ENCODE data around the gene ESCO1.
"Not testable (repeated sequence)": the region's sequence is repeated elsewhere in the genome, so short reads cannot be mapped to it uniquely, and the experiment has no call there.

Gene ESCO1

DNA sequence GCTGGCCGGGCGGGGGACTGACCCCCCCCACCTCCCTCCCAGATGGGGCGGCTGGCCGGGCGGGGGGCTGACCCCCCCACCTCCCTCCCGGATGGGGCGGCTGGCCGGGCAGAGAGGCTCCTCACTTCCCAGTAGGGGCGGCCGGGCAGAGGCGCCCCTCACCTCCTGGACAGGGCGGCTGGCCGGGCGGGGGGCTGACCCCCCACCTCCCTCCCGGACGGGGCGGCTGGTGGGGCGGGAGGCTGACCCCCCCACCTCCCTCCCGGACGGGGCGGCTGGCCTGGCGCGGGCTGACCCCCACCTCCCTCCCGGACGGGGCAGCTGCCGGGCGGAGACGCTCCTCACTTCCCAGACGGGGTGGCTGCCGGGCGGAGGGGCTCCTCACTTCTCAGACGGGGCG lies 8.1 kb downstream of the ESCO1 start:
- not testable (repeated sequence) for DNase-seq

DNA sequence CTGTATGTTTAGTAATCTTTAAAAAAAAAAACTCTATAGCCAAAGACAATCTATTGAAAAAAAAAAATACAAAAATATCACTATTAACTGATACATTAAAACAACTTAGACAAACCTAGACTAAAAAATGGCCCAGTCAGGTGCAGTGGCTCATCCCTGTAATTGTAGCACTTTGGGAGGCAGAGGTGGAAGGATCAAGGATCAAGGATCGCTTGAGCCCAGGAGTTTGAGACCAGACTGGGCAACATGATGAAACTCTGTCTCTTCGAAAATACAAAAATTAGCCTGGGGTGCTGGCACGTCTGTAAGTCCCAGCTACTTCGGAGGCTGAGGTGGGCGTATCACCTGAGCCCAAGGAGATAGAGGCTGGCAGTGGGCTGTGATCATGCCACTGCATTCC lies 16.1 kb downstream of the ESCO1 start:
- DNase-seq = no peak

GRCh38 chr18:21575656-21576055 lies 24.8 kb downstream of the ESCO1 start:
- no peak for DNase-seq

- no peak for DNase-seq
Measured at GRCh38 chr18:21571772-21572171, 28.7 kb downstream of the ESCO1 start.

DNA sequence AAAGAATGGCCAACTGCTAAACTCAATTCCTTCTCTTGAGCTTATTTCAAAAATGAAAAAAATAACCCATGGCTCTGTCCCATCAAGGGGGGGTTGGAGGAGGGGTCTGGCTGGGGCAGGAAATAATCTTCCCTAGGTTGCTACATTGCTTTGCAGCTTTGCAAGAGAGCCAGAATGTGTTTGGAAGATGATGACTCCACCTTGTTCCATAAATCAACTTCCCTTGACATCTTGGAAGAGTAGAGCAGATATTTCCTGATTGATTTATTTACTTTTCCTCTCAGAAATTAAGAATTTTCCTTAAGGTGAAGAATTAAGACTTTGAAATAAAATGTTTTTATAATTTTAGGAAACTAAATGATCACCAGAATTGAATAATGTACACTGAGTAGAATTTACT lies 41.3 kb downstream of the ESCO1 start:
- no peak for DNase-seq

DNA sequence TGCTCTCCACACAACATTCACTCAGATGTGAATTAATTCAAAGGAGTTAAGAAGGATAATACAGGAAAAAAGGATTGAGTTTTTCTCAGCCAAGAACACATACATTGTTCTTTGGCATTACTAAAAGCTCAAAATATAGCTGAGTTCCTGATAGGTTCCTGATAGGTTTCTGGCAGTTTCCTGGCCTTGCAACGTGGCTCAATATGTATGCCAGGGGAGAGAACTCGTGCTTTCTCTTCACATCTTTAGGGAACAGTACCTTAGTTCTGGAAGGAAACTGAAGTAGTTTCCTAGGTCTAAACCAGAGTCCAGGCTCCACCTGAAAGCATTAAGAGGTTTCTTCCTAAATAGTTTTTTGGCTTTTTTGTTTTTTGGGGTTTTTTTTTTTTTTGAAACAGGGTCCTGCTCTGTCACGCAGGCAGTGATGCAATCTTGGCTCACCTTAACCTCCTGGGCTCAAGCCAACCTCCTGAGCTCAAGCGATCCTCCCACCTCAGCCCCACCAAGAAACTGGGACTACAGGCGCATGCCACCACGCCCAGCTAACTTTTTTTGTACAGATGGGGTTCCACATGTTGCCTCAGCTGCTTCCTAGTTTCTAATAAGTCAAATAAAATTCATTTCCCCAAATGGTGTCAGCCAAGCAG lies 42.8 kb downstream of the ESCO1 start:
- DNase-seq = no peak

GRCh38 chr18:21550510-21550970 lies 50.0 kb downstream of the ESCO1 start:
- no peak for DNase-seq

- DNase-seq = no peak
Measured at GRCh38 chr18:21548647-21549046, 51.9 kb downstream of the ESCO1 start.

- no peak for DNase-seq
Measured at GRCh38 chr18:21546423-21546822, 54.1 kb downstream of the ESCO1 start.

DNA sequence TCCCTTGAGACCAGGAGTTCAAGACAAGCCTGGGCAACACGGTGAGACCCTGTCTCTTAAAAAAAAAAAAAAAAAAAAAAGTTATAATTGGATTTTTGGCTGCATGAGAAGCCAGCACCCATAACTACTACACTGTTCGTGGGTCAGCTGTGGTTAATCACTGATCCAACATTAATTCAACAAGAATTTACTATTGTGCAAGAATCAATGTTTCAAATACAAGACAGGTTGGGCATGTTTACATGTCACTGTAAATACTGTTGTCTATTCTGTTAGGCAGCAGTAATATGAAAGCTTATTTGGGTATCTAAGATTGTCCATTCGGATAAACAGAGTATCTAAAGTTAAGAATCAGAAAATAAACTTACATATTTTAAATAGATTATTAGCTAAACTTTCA lies 62.3 kb downstream of the ESCO1 start:
- no peak for DNase-seq

DNA sequence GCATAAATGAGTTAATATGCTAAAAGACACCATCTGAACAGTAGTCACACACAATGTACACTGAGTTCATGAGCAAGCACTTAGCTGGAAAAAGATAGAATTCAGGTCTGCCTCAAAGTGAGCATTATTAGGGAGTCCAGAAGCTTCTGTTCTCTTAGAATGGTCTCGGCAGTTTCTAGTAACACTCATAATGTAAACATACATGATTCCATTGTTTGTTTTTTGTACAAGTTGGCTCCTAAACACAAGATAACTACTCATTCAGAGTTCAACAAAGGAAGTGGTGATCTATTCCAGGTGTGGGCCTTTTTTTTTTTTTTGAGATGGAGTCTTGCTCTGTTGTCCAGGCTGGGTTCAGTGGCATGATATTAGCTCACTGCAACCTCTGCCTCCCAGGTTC lies 66.2 kb downstream of the ESCO1 start:
- no peak for DNase-seq

DNA sequence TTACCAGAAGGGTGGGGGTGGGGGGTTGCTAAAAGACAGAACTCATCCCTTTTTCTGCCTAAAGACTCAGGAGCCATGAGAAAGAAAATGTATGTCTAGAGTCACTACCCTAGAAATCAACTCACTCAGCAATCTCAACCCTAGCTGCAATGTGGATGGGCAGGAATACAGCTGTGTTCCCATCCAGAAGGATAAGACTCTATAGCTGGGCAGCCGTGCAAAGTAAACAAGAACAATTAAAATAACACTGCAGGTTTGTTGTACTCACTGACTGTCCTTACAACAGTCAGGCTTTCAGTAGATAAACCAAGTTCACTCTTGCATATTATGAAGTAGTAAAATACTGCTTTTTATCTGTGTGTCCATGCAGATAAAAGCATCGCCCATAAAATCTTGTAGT lies 74.0 kb downstream of the ESCO1 start:
- DNase-seq = no peak

- no peak for DNase-seq
Measured at GRCh38 chr18:21525916-21526315, 74.6 kb downstream of the ESCO1 start.

DNA sequence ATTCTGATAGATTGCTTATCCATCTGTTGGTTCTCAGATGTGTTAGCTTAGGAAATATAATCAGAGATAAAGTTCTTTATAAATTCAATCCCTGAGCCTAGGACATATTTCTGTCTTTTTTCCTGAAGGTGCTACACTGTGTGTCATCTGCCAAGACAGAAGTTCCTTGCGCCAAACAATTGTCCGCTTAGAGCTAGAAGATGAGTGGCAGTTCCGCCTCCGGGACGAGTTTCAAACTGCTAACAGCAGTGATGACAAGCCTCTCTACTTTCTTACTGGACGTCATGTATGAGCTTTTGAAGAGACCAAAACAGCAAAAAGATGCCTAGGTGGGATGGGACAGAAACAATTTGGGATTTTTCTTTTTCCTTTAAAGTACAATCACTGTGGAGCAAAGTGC lies 78.0 kb downstream of the ESCO1 start:
- no peak for DNase-seq

- DNase-seq = no peak
Measured at GRCh38 chr18:21513741-21514140, 86.8 kb downstream of the ESCO1 start.

DNA sequence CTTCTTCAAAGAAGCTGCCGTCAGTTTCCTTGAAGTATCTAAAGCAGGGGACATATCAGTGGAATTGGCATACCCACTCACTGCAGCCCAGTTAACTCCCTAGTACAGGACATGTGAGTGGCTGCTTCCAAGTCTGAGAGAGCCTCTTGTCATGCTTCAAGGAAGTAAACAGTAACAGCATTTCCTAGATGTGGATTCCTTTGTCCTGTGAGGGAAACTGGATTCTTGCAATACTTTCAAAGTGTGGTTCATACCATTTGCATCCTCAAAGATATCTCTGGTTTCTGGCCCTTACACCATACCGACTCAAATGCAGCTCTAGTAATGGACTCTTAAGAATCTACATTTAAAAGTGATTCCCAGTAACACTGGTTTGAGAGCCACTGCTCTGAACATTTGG lies 87.2 kb downstream of the ESCO1 start:
- no peak for DNase-seq

GRCh38 chr18:21509062-21509461 lies 91.4 kb downstream of the ESCO1 start:
- no peak for DNase-seq

DNA sequence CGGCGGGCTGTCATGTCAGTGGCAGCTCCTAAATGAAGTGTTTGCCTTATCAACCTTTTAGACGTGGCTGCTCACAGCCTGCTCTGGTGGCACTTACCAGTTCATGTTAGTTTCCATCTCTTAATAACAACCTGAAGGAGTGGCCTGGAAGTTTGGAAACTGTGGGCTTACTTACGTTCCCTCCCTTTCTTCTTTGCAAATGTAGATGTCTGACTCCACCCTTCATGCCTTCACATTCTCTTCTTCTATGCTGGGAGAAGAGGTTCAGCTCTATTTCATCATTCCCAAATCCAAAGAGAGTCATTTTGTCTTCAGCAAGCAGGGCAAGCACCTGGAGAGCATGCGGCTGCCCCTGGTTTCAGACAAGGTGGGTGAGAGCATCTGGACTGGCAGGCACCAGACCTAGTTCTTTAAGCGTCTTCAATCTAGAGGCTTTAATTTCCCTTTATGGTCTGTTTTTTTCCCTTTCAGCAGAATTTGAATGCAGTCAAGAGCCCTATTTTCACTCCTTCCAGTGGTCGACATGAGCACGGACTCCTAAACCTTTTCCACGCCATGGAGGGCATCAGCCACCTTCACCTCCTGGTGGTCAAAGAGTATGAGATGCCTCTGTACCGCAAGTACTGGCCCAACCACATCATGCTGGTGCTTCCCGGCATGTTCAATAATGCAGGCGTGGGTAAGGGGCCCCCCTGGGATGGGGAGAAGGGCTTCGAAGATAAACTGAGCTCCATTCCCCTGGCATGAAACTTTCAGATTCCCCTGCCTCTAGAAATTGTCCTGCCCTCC lies 92.4 kb downstream of the ESCO1 start:
- DNase-seq = no peak

DNA sequence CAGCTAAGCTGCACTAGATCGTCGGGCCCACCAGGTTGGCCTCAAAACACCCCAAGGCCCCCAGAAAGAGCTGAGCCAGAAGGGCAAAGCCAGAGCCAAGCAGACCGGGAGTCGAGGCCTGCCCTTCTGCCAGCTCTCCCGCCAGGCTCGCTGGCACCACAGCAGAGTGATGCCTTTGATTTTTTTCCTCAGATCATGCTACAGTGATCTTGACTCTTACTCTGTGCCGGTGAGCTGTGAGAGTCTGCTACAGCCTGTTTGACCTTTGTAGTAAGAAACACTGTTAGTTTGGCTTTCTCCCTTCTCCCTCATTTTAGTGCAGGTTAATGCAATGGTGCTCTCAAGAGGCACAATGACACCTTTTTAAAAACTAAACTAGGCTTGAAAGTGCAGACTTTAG lies 97.8 kb downstream of the ESCO1 start:
- DNase-seq = no peak

DNA sequence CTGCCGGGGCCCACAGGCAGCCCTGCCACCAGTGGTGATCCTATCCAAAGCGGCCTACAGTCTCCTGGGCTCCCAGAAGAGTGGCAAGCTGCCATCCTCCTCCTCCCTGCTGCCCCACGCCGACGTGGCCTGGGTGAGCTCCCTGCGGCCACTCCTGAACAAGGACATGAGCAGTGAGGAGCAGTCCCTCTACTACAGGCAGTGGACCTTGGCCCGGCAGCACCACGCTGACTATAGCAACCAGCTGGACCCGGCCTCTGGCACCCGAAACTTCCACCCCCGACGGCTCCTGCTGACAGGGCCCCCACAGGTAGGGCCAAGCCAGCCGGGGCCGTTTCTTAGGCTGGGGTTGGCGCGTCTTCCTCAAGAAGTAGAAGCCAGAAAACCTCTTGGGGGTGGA lies 100.5 kb downstream of the ESCO1 start:
- DNase-seq = no peak

- no peak for DNase-seq
Measured at GRCh38 chr18:21496277-21496835, 104.1 kb downstream of the ESCO1 start.

GRCh38 chr18:21490748-21491147 lies 109.8 kb downstream of the ESCO1 start:
- DNase-seq = no peak

DNA sequence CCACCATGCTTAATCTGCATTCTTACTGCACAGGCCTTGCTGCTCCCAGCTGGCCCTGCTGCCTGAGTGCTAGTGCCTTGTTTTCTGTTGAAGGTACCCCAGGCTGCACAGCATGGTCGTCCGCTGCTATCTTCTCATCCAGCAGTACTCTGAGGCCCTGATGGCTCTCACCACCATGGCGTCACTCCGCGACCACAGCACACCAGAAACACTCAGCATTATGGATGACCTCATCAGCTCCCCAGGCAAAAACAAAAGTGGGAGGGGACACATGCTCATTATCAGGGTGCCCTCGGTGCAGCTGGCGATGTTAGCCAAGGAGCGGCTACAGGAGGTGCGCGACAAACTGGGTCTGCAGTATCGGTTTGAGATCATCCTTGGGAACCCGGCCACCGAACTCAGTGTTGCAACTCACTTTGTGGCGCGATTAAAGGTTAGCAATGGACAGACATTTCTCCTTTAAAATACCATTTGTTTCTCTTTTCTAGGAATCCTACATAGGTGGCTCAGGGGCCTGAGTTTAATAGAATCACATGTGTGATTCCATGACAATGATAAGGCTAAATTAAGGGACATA lies 110.5 kb downstream of the ESCO1 start:
- DNase-seq = no peak

Data from DMS79 treated with DMSO at 0.1 percent for 48 hours (cell line).